Endothelial cell of umbilical vein (primary cell): ENCODE data around the gene RSL1D1. TPM values are rescaled to one million over a fixed set of nuclear protein-coding genes. Genes with fewer than 3 reads are reported as not detected.

Experiments used
- BruUV-seq: library from RNA; stranded (reverse); fragments of 400-500 nt; replicated peaks from 2 replicates; lab custom pipeline; 2021; lab: Mats Ljungman, UMichigan
- CTCF ChIA-PET: fragments of 300-600, 350-600 bp; sonication (Branson Sonifier 250); formaldehyde crosslinking; loops from one replicate; lab custom pipeline; 2021; ENCODE audit warnings: antibody characterized with exemption, inconsistent platforms; lab: Charles Lee
- POLR2A ChIA-PET: fragments of 300-600, 350-600 bp; sonication (Branson Sonifier 250); formaldehyde crosslinking; loops from one replicate; lab custom pipeline; 2021; ENCODE audit warnings: antibody characterized with exemption, inconsistent platforms; lab: Charles Lee
- DNase-seq: peaks from one replicate; pipeline ENCODE4 v3.0.0-alpha.2; 2011; ENCODE audit warnings: low read depth, low spot score
- FAIRE-seq: peaks from 2 replicates; lab custom pipeline; 2011; peaks lifted over from hg19 to GRCh38; lab: Jason Lieb, UNC
- H2AFZ ChIP-seq: 2 replicates; pipeline ENCODE4 v1.6.0; 2012; ENCODE audit warnings: low read depth, low read length, control low read depth, inconsistent platforms
- H3K27ac ChIP-seq: 2 replicates; pipeline ENCODE4 v1.5.1; 2011; ENCODE audit warnings: low read depth, mild to moderate bottlenecking, control low read depth, low read length, moderate library complexity; ENCODE audit not compliant: insufficient read depth
- H3K27me3 ChIP-seq, 2 experiments: 2 replicates each; pipeline versions ENCODE4 v1.6.0 to v1.6.1; 2011; ENCODE audit warnings: low read length in 2 of 2, mixed read lengths in 1 of 2; ENCODE audit not compliant: control insufficient read depth in 2 of 2, insufficient read depth in 2 of 2
- H3K36me3 ChIP-seq, 2 experiments: 2 replicates in 1 of 2; 3 replicates in 1 of 2; pipeline ENCODE4 v1.5.1; 2011; ENCODE audit warnings: low read length in 2 of 2, mild to moderate bottlenecking in 1 of 2, moderate library complexity in 1 of 2; ENCODE audit not compliant: control insufficient read depth in 2 of 2, insufficient read depth in 2 of 2; ENCODE audit errors: extremely low read depth in 1 of 2
- H3K4me1 ChIP-seq: 3 replicates; pipeline ENCODE4 v1.5.1; 2011; ENCODE audit warnings: mild to moderate bottlenecking, low read length; ENCODE audit not compliant: control insufficient read depth, insufficient read depth; ENCODE audit errors: extremely low read depth
- H3K4me2 ChIP-seq: 2 replicates; pipeline ENCODE4 v1.6.1; 2011; ENCODE audit warnings: low read length, control low read depth, mixed read lengths; ENCODE audit not compliant: insufficient read depth
- H3K4me3 ChIP-seq, 3 experiments: fragments of 200-600 bp in 1 of 3; sonication (generic), shearing (Covaris generic) in 1 of 3; replicated peaks in 1 of 3; 2 replicates each; pipeline ENCODE4 v1.5.1; 2011 to 2016; ENCODE audit warnings: control low read depth in 3 of 3, low read length in 3 of 3, mild to moderate bottlenecking in 2 of 3, inconsistent platforms in 1 of 3, low read depth in 1 of 3, moderate library complexity in 1 of 3; ENCODE audit not compliant: insufficient read depth in 1 of 3
- H3K79me2 ChIP-seq: 2 replicates; pipeline ENCODE4 v1.6.0; 2012; ENCODE audit warnings: low read length, inconsistent platforms; ENCODE audit not compliant: control insufficient read depth, insufficient read depth
- H3K9ac ChIP-seq: replicated peaks from 2 replicates; pipeline ENCODE3; 2011; ENCODE audit warnings: low read length, control low read depth; ENCODE audit not compliant: insufficient read depth; ENCODE audit errors: extremely low read depth
- H3K9me1 ChIP-seq: replicated peaks from 3 replicates; pipeline ENCODE4 v1.6.0; 2011; ENCODE audit warnings: mild to moderate bottlenecking, low read length; ENCODE audit not compliant: control insufficient read depth, insufficient read depth; ENCODE audit errors: extremely low read depth
- H3K9me3 ChIP-seq: replicated peaks from 2 replicates; pipeline ENCODE4 v1.5.1; 2012; ENCODE audit warnings: low read length, inconsistent platforms; ENCODE audit not compliant: control insufficient read depth, insufficient read depth
- H4K20me1 ChIP-seq: replicated peaks from 2 replicates; pipeline ENCODE3; 2011; ENCODE audit warnings: mild to moderate bottlenecking, low read length; ENCODE audit not compliant: control insufficient read depth, insufficient read depth; ENCODE audit errors: extremely low read depth
- EZH2 ChIP-seq: IDR thresholded peaks from 2 replicates; pipeline ENCODE4 v1.6.1; 2012; ENCODE audit warnings: borderline replicate concordance, low read depth, mild to moderate bottlenecking, moderate library complexity, low read length, inconsistent platforms; ENCODE audit not compliant: severe bottlenecking
- FOS ChIP-seq: IDR thresholded peaks from 2 replicates; pipeline ENCODE4 v1.6.1; 2011; ENCODE audit warnings: mild to moderate bottlenecking, low read length, moderate library complexity, borderline replicate concordance; ENCODE audit not compliant: insufficient read depth
- GATA2 ChIP-seq: IDR thresholded peaks from 2 replicates; pipeline ENCODE4 v1.7.0; 2011; ENCODE audit warnings: low read depth, mild to moderate bottlenecking, moderate library complexity, mixed read lengths, low read length; ENCODE audit not compliant: insufficient read length, insufficient read depth
- JUN ChIP-seq: IDR thresholded peaks from 2 replicates; pipeline ENCODE4 v1.6.1; 2011; ENCODE audit warnings: borderline replicate concordance, low read depth; ENCODE audit not compliant: insufficient read length, insufficient read depth
- MYC ChIP-seq: IDR thresholded peaks from one replicate; pipeline ENCODE4 v1.6.1; 2011; ENCODE audit warnings: mild to moderate bottlenecking, low read depth, low read length
- POLR2A ChIP-seq: IDR thresholded peaks from 2 replicates; pipeline ENCODE4 v1.6.1; 2012; ENCODE audit warnings: low read depth, mild to moderate bottlenecking, control low read depth, low read length
- POLR2AphosphoS5 ChIP-seq: IDR thresholded peaks from 2 replicates; pipeline ENCODE4 v1.6.1; 2012; ENCODE audit warnings: low read depth, mild to moderate bottlenecking, control low read depth, low read length, moderate library complexity; ENCODE audit not compliant: insufficient read depth
- dilution Hi-C: fragments of 300-500 bp; cut with MboI; formaldehyde crosslinking; loops from one replicate; pipeline ENCODE4 v1.15.0; 2019; ENCODE audit warnings: low sequenced_read_pairs; ENCODE audit not compliant: extremely low pct_ligation_motif_present
- intact Hi-C: fragments of 100-400 bp; cut with micrococcal nuclease; formaldehyde crosslinking; loops from one replicate; pipeline ENCODE4 v1.10.0; 2022
- polyA plus RNA-seq, 4 experiments: library from polyadenylated mRNA; depleted of rRNA in 3 of 4; stranded (reverse) in 3 of 4; unstranded in 1 of 4; fragments of >200 nt; gene quantifications; 2 replicates each; pipeline versions ENCODE4 v1.2.1 to v1.2.3, GENCODE V29; 2011 to 2012; ENCODE audit warnings: missing spikeins in 1 of 4
- total RNA-seq: library from RNA; stranded (reverse); gene quantifications from 2 replicates; pipeline ENCODE4 v1.2.3, GENCODE V29; 2021
- TF ChIP-seq, protein P1 (sequence below), 2 donors: IDR thresholded peaks; 1 replicate in 1 of 2; 2 replicates in 1 of 2; pipeline ENCODE4 v1.5.1; 2011; ENCODE audit warnings: low read length in 2 of 2, mild to moderate bottlenecking in 2 of 2, moderate library complexity in 2 of 2, control low read depth in 1 of 2, inconsistent platforms in 1 of 2, low read depth in 1 of 2; ENCODE audit not compliant: insufficient read depth in 1 of 2; ENCODE audit errors: extremely low read depth in 1 of 2
- TF ChIP-seq, protein P2 (sequence below): IDR thresholded peaks from 2 replicates; pipeline ENCODE4 v1.6.1; 2011; ENCODE audit not compliant: insufficient read depth, insufficient read length

RSL1D1 gene
- total and polyA plus RNA-seq, 2 donors (not counting 3 experiments of a cell fraction or from before 2014, with no cell fraction given), result 17.0 to 132 TPM

DNA sequence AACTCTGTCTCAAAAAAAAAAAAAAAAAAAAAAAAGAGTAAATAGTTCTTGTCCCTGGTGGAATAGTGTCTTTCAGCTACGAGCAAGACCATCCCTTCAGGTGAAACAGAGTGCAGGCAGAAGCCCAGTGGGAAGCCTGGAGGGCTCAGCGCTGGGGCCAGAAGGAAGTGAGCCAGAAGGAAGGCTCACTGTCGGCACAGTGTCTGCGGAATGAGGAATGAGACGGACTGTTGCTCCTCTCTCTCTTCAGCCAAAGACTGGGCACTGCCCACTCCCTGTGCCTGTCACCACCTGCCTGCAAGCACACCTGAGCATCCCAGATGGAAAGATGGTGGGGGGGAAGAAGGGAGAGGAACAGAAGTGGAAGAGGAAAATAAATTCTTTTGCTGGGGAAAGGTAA lies 7.5 kb downstream of the RSL1D1 start:
- no peak overlapping the region for H3K27ac ChIP-seq
- H3K27me3 ChIP-seq, result no peaks in the 10 kb centered on the region
- H3K4me2 ChIP-seq, result no peak overlapping the region
- H4K20me1 ChIP-seq, result no peaks in the 10 kb centered on the region
- ChIA-PET POLR2A (no interaction called here), CTCF (interaction anchor here (0.6 kb wide), 1 partner anchor 46 kb away, joined by 3 read pairs; no protein-coding TSS in a partner anchor)
- TF ChIP-seq EZH2, result no peak
- no peak for TF ChIP-seq JUN
- peaks cover 39 to 41% of the 10 kb centered on the region in 2 experiments for H3K36me3 ChIP-seq
- H3K9me1 ChIP-seq, result no peaks in the 10 kb centered on the region
- BruUV-seq, result no TSS peak
- dilution Hi-C loops, result no loop called here
- H3K9me3 ChIP-seq, result no peaks in the 10 kb centered on the region
- H3K4me3 ChIP-seq, result no peak overlapping the region
- intact Hi-C loops, result no loop called here
- H3K4me1 ChIP-seq, result no peaks in the 10 kb centered on the region
- FAIRE-seq (no peak), DNase-seq (no peak)
- H2AFZ ChIP-seq, result no peak overlapping the region
- H3K79me2 ChIP-seq, result peaks cover 31% of the 10 kb centered on the region
- H3K9ac ChIP-seq, result no peak overlapping the region

DNA sequence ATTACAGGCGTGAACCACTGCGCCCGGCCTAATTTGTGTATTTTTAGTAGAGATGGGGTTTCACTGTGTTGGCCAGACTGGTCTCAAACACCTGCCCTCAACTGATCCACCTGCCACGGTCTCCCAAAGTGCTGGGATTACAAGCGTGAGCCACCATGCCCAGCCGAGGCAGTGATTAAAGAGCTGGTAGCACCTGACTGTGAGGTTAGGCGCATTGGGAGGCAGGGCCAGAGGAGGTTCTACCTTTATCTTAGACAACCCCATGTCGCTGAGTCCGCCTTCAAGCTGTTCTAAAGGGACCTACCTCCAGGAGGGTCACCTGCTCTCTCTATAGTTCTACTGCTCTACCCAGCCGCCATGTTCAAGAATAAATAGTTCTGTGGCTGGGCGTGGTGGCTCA lies 8.1 kb downstream of the RSL1D1 start:
- POLR2A ChIA-PET, result no interaction called here
- dilution Hi-C loops (no loop called here), intact Hi-C loops (no loop called here)
- H3K9ac ChIP-seq, result no peak overlapping the region
- no peak overlapping the region for H3K4me2 ChIP-seq
- DNase-seq (no peak), FAIRE-seq (no peak)
- no peak overlapping the region for H2AFZ ChIP-seq
- H3K9me1 ChIP-seq, result no peaks in the 10 kb centered on the region
- no peaks in the 10 kb centered on the region for H4K20me1 ChIP-seq
- no TSS peak for BruUV-seq
- no peaks in the 10 kb centered on the region for H3K4me1 ChIP-seq
- peaks cover 41 to 42% of the 10 kb centered on the region in 2 experiments for H3K36me3 ChIP-seq
- H3K27me3 ChIP-seq, result no peaks in the 10 kb centered on the region
- H3K27ac ChIP-seq, result no peak overlapping the region
- H3K79me2 ChIP-seq, result peaks cover 25% of the 10 kb centered on the region
- no peak overlapping the region for H3K4me3 ChIP-seq
- H3K9me3 ChIP-seq, result no peaks in the 10 kb centered on the region
- CTCF ChIA-PET, result interaction anchor here (0.6 kb wide), 1 partner anchor 46 kb away, joined by 3 read pairs; no protein-coding TSS in a partner anchor
- no peak for TF ChIP-seq FOS
- TF ChIP-seq JUN, result no peak
- TF ChIP-seq EZH2, result no peak
- no peak for TF ChIP-seq POLR2A
- TF ChIP-seq, protein P1, sequence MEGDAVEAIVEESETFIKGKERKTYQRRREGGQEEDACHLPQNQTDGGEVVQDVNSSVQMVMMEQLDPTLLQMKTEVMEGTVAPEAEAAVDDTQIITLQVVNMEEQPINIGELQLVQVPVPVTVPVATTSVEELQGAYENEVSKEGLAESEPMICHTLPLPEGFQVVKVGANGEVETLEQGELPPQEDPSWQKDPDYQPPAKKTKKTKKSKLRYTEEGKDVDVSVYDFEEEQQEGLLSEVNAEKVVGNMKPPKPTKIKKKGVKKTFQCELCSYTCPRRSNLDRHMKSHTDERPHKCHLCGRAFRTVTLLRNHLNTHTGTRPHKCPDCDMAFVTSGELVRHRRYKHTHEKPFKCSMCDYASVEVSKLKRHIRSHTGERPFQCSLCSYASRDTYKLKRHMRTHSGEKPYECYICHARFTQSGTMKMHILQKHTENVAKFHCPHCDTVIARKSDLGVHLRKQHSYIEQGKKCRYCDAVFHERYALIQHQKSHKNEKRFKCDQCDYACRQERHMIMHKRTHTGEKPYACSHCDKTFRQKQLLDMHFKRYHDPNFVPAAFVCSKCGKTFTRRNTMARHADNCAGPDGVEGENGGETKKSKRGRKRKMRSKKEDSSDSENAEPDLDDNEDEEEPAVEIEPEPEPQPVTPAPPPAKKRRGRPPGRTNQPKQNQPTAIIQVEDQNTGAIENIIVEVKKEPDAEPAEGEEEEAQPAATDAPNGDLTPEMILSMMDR (IDR thresholded peaks at IDR 0.05; ENCODE audit: extremely low read depth in 1 of 2, insufficient read depth in 1 of 2, low read depth in 1 of 2, low read length in 2 of 2), result no peak
- no peak for TF ChIP-seq MYC
- TF ChIP-seq, protein P2, sequence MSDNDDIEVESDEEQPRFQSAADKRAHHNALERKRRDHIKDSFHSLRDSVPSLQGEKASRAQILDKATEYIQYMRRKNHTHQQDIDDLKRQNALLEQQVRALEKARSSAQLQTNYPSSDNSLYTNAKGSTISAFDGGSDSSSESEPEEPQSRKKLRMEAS, result no peak
- no peak for TF ChIP-seq GATA2
- TF ChIP-seq POLR2AphosphoS5, result no peak
